HG03469 (cell line): ENCODE measurements around the gene PCTP.
A peak's percentile ranks its signal among the peaks of the same experiment; 100 is the strongest.

Experiments used
- ATAC-seq: cut with Tn5 transposase; IDR thresholded peaks from one replicate; pipeline ENCODE4 v1.9.1; 2021; ENCODE audit warnings: mild to moderate bottlenecking, moderate library complexity, moderate number of reproducible peaks; ENCODE audit not compliant: unreplicated experiment

The PCTP gene

GRCh38 chr17:55750750-55751657 lies at the start of gene PCTP:
PCTP (plus strand) TSS chr17:55751051; CDS start chr17:55751104, 53 bp downstream.
- peak; percentile 98 for ATAC-seq

- ATAC-seq = no peak
Measured at GRCh38 chr17:55702150-55702549, 48.7 kb upstream of the PCTP start.

GRCh38 chr17:55704401-55704800 lies 46.5 kb upstream of the PCTP start:
- ATAC-seq = no peak

- peak; percentile 75 for ATAC-seq
Measured at GRCh38 chr17:55705847-55706246, 45.0 kb upstream of the PCTP start.

GRCh38 chr17:55706808-55707773 lies 43.8 kb upstream of the PCTP start:
- ATAC-seq = no peak

- no peak for ATAC-seq
Measured at GRCh38 chr17:55708175-55708974, 42.5 kb upstream of the PCTP start.

GRCh38 chr17:55709440-55709839 lies 41.4 kb upstream of the PCTP start:
- no peak for ATAC-seq

GRCh38 chr17:55709984-55710383 lies 40.9 kb upstream of the PCTP start:
- no peak for ATAC-seq

GRCh38 chr17:55710410-55710809 lies 40.4 kb upstream of the PCTP start:
- no peak for ATAC-seq

- ATAC-seq = no peak
Measured at GRCh38 chr17:55710829-55711496, 39.9 kb upstream of the PCTP start.

GRCh38 chr17:55717432-55717831 lies 33.4 kb upstream of the PCTP start:
- ATAC-seq = no peak

- no peak for ATAC-seq
Measured at GRCh38 chr17:55717898-55718735, 32.7 kb upstream of the PCTP start.

- ATAC-seq = no peak
Measured at GRCh38 chr17:55720919-55721836, 29.7 kb upstream of the PCTP start.

- ATAC-seq = no peak
Measured at GRCh38 chr17:55722016-55722736, 28.7 kb upstream of the PCTP start.

GRCh38 chr17:55722742-55723487 lies 27.9 kb upstream of the PCTP start, which contains the start of gene TMEM100:
TMEM100 (minus strand) TSS chr17:55722864; CDS start chr17:55721070, 1,794 bp downstream.
- ATAC-seq = no peak

GRCh38 chr17:55723488-55723848 lies 27.4 kb upstream of the PCTP start:
- no peak for ATAC-seq

- ATAC-seq = no peak
Measured at GRCh38 chr17:55726440-55726839, 24.4 kb upstream of the PCTP start.
